Measurements from ENCODE around the gene ACTR1A.

The ACTR1A gene

DNA sequence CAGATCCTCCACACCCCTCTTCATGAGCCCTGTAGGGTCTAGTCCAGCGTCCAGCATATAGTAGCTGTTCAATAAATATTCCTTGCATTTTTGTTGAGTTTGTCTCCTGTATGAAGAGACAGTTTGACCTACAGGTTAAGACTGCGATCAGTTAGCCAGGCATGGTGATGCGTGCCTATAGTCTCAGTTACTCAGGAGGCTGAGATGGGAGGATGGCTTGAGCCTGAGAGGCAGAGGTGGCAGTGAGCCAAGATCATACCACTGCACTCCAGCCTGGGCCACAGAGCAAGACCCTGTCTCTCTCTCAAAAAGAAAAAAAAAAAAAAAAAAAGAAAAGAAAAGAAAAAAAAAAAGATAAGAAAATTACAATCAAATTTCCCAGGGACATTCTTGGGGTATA, 65.0 kb downstream of the ACTR1A start:
- TF ChIP-seq, protein P1, sequence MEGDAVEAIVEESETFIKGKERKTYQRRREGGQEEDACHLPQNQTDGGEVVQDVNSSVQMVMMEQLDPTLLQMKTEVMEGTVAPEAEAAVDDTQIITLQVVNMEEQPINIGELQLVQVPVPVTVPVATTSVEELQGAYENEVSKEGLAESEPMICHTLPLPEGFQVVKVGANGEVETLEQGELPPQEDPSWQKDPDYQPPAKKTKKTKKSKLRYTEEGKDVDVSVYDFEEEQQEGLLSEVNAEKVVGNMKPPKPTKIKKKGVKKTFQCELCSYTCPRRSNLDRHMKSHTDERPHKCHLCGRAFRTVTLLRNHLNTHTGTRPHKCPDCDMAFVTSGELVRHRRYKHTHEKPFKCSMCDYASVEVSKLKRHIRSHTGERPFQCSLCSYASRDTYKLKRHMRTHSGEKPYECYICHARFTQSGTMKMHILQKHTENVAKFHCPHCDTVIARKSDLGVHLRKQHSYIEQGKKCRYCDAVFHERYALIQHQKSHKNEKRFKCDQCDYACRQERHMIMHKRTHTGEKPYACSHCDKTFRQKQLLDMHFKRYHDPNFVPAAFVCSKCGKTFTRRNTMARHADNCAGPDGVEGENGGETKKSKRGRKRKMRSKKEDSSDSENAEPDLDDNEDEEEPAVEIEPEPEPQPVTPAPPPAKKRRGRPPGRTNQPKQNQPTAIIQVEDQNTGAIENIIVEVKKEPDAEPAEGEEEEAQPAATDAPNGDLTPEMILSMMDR (conservative IDR thresholded peaks at IDR 0.05; ENCODE audit: control insufficient read depth, insufficient read depth, low read depth, low read length): no peak
- no peak overlapping the region for H3K4me3 ChIP-seq (ENCODE audit: control insufficient read depth, low read depth, low read length)

GRCh38 chr10:102436312-102436711, 66.2 kb downstream of the ACTR1A start:
- no peak for DNase-seq (ENCODE audit: low read depth)
- TF ChIP-seq, protein P1 (conservative IDR thresholded peaks at IDR 0.05; ENCODE audit: control insufficient read depth, insufficient read depth, low read depth, low read length): no peak
- H3K4me3 ChIP-seq (ENCODE audit: control insufficient read depth, low read depth, low read length): peak overlapping the region; percentile 41

More for the DNA sequence above, 65.0 kb downstream of the ACTR1A start:
- no peak for DNase-seq (ENCODE audit: low read depth)

- TF ChIP-seq, protein P1 (conservative IDR thresholded peaks at IDR 0.05; ENCODE audit: control insufficient read depth, insufficient read depth, low read depth, low read length): no peak
- H3K4me3 ChIP-seq (ENCODE audit: control insufficient read depth, low read depth, low read length): peak overlapping the region; percentile 41
- DNase-seq (ENCODE audit: low read depth): no peak
Measured at GRCh38 chr10:102435529-102436233, 66.8 kb downstream of the ACTR1A start.

DNA sequence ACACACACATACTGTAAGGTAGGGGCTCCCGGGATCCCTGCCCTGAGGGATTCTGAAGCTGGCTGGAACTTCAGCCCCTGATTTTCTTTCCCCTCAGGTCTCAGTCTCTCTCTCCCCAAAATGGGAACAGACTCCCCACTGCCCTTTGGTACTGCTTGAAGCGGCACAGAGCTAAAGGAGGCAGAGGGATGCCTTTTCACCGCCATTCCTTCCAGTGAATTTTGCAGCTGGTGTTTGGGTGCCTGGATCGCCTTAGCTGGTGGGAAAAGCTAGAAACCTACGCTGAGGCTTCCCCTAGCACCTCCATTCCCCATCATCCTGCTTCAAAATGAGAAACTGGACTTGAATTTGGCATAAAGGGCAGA, 67.4 kb downstream of the ACTR1A start:
- TF ChIP-seq, protein P1 (conservative IDR thresholded peaks at IDR 0.05; ENCODE audit: control insufficient read depth, insufficient read depth, low read depth, low read length): no peak

GRCh38 chr10:102434394-102435132, 67.9 kb downstream of the ACTR1A start:
- TF ChIP-seq, protein P1 (conservative IDR thresholded peaks at IDR 0.05; ENCODE audit: control insufficient read depth, insufficient read depth, low read depth, low read length): no peak

More for the DNA sequence above, 67.4 kb downstream of the ACTR1A start:
- H3K4me3 ChIP-seq (ENCODE audit: control insufficient read depth, low read depth, low read length): peak overlapping the region; percentile 41
- no peak for DNase-seq (ENCODE audit: low read depth)

GRCh38 chr10:102433619-102434046, 68.9 kb downstream of the ACTR1A start:
- TF ChIP-seq, protein P1 (conservative IDR thresholded peaks at IDR 0.05; ENCODE audit: control insufficient read depth, insufficient read depth, low read depth, low read length): no peak
- DNase-seq (ENCODE audit: low read depth): no peak
- H3K4me3 ChIP-seq (ENCODE audit: control insufficient read depth, low read depth, low read length): no peak overlapping the region

More at GRCh38 chr10:102434394-102435132, 67.9 kb downstream of the ACTR1A start:
- peak; percentile 81 for DNase-seq (ENCODE audit: low read depth)
- no peak overlapping the region for H3K4me3 ChIP-seq (ENCODE audit: control insufficient read depth, low read depth, low read length)

Measured in fibroblast of mammary gland (primary cell).